DOHH2 (cell line): ENCODE results near the gene RAB40C.

ENCODE experiments used
- CTCF ChIP-seq: fragments of 200-600 bp; sonication (generic); IDR thresholded peaks from one replicate; pipeline ENCODE4 v1.5.1; 2014; ENCODE audit warnings: antibody characterized with exemption, mild to moderate bottlenecking, low read depth, low read length; ENCODE audit not compliant: poor library complexity, severe bottlenecking
- EZH2phosphoT487 ChIP-seq: fragments of 200-600 bp; sonication (generic); IDR thresholded peaks from 2 replicates; pipeline ENCODE4 v1.6.1; 2017; ENCODE audit warnings: borderline replicate concordance, mild to moderate bottlenecking, antibody characterized with exemption, low read length, moderate library complexity, mixed read lengths

DNA sequence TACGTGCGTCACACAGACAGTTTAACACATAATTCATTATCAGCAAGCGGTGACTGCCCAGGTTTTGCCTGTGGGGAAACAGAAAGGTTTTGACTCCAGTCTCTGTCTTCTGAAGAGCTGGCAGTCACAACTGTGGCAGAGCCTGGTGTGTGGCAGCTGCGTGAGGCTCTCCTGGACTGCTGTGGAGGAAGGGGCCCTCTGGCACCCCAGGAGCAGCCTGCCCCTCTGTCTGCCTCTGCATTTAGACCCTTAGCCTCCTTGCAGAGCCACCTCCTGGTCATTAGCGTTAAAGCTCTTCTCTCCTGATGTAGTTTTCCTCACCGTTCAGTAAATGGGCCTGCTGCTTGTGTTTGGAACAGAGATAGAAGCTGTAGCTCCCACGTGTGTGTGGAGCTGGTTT is 10.9 kb downstream of the RAB40C start:
- TF ChIP-seq CTCF (no peak), EZH2phosphoT487 (no peak)
